Lung (tissue), 12 donors: ENCODE data around the gene RGP1. TPM values are rescaled to one million over a fixed set of nuclear protein-coding genes. Genes with fewer than 3 reads are reported as not detected.
A peak's percentile ranks its signal among the peaks of the same experiment; 100 is the strongest.

ENCODE experiments used
- ATAC-seq: fragments of 200-7000 bp; cut with Tn5 transposase; one replicate; pipeline ENCODE4 v1.9.1; 2020; ENCODE audit warnings: moderate number of reproducible peaks; ENCODE audit not compliant: insufficient read depth, low FRiP score
- DNase-seq, 3 donors: peaks; one replicate each; pipeline ENCODE4 v3.0.0-alpha.2; 2013 to 2017
- H3K27ac ChIP-seq, 2 donors: one replicate each; pipeline ENCODE4 v1.5.1; 2013; ENCODE audit warnings: mild to moderate bottlenecking in 2 of 2, moderate library complexity in 2 of 2, control low read depth in 1 of 2, inconsistent platforms in 1 of 2, low read depth in 1 of 2, low read length in 1 of 2
- H3K27me3 ChIP-seq, 3 donors: one replicate each; pipeline ENCODE4 v1.5.1; 2013; ENCODE audit warnings: low read length in 2 of 3; ENCODE audit not compliant: control insufficient read depth in 3 of 3, insufficient read depth in 3 of 3
- H3K36me3 ChIP-seq, 4 donors: one replicate each; pipeline ENCODE4 v1.5.1; 2013; ENCODE audit warnings: low read length in 4 of 4, mild to moderate bottlenecking in 1 of 4, moderate library complexity in 1 of 4; ENCODE audit not compliant: control insufficient read depth in 4 of 4, insufficient read depth in 4 of 4
- H3K4me1 ChIP-seq, 5 donors: one replicate each; pipeline ENCODE4 v1.5.1; 2013; ENCODE audit warnings: low read length in 5 of 5, mild to moderate bottlenecking in 2 of 5, moderate library complexity in 1 of 5; ENCODE audit not compliant: control insufficient read depth in 5 of 5, insufficient read depth in 5 of 5
- H3K4me3 ChIP-seq: one replicate; pipeline ENCODE4 v1.5.1; 2013; ENCODE audit warnings: mild to moderate bottlenecking, control low read depth, moderate library complexity
- H3K9ac ChIP-seq, 2 donors: one replicate each; pipeline ENCODE4 v1.5.1; 2013; ENCODE audit warnings: low read length in 2 of 2, control low read depth in 1 of 2; ENCODE audit not compliant: insufficient read depth in 1 of 2
- H3K9me3 ChIP-seq, 4 donors: one replicate each; pipeline ENCODE4 v1.5.1; 2013; ENCODE audit warnings: low read length in 3 of 4, mild to moderate bottlenecking in 1 of 4, moderate library complexity in 1 of 4; ENCODE audit not compliant: control insufficient read depth in 4 of 4, insufficient read depth in 3 of 4
- CTCF ChIP-seq: IDR thresholded peaks from 2 replicates; pipeline ENCODE4 v1.5.1; 2012; ENCODE audit warnings: mild to moderate bottlenecking; ENCODE audit errors: control extremely low read depth, extremely low read depth
- WGBS, 2 donors: extraction: QIAGEN DNeasy Blood & Tissue Kit; methylation state at CpG; one replicate each; pipeline ENCODE4 v1.1.7; 2013; 5-methylcytosine and 5-hydroxymethylcytosine counted together
- polyA plus RNA-seq, 2 donors: library from polyadenylated mRNA; stranded (reverse); fragments of 200-250 nt; gene quantifications; one replicate each; pipeline ENCODE4 v1.2.1, GENCODE V29; 2013
- total RNA-seq, 2 donors: library from RNA; depleted of rRNA in 1 of 2; stranded (reverse); fragments of >200 nt in 1 of 2; gene quantifications; one replicate each; pipeline ENCODE4 v1.2.1, GENCODE V29; 2014 to 2021
- donor health status: control.
- donor health status: control.
- donor health status: Bipolar disorder and iron deficiency.
- donor health status: healthy.
- donor health status: DM: yes; HTN: yes; CAD: no.

RGP1 gene
- total and polyA plus RNA-seq, 4 donors = 11.7 to 33.2 (median 12.9) TPM

- H3K36me3 ChIP-seq = peaks cover 10 to 42% (median 37%) of the 10 kb centered on the region in 4 donors
- H3K27me3 ChIP-seq = no peaks in the 10 kb centered on the region
- H3K9me3 ChIP-seq = no peaks in the 10 kb centered on the region
- no peak overlapping the region for H3K9ac ChIP-seq
- peaks cover 0 to 26% (median 13%) of the 10 kb centered on the region in 5 donors for H3K4me1 ChIP-seq
- H3K27ac ChIP-seq = no peak overlapping the region
- 90 to 95% methylated on average over 5 of the region's 5 CpGs for WGBS, 2 donors
- no peak for DNase-seq
- no peak for TF ChIP-seq CTCF
- no peak for ATAC-seq
- no peak overlapping the region for H3K4me3 ChIP-seq
Observed at GRCh38 chr9:35753466-35753865, 4.4 kb downstream of the RGP1 start.

GRCh38 chr9:35754264-35754663 is 5.2 kb downstream of the RGP1 start, which contains the start of gene MSMP:
Gene MSMP (minus strand): TSS chr9:35754276. CDS start chr9:35754129, 147 bp downstream.
- Histone ChIP-seq H3K4me3 (no peak within 1 kb of the TSS), H3K36me3 (peaks cover 10 to 42% (median 37%) of the 10 kb centered on the region in 4 donors), H3K27ac (peak within 1 kb of the TSS in 1 of 2 donors; percentile 51), H3K9ac (no peak within 1 kb of the TSS), H3K27me3 (no peaks in the 10 kb centered on the region), H3K4me1 (peaks cover 0 to 31% (median 13%) of the 10 kb centered on the region in 5 donors), H3K9me3 (no peaks in the 10 kb centered on the region)
- DNase-seq = no peak
- TF ChIP-seq CTCF = no peak
- WGBS, 2 donors = 48 to 55% methylated on average over 3 of the region's 3 CpGs
- no peak for ATAC-seq

GRCh38 chr9:35755071-35755470 is 6.0 kb downstream of the RGP1 start:
- TF ChIP-seq CTCF = no peak
- H3K9ac ChIP-seq = no peak overlapping the region
- 89 to 95% methylated on average over 4 of the region's 4 CpGs for WGBS, 2 donors
- no peaks in the 10 kb centered on the region for H3K9me3 ChIP-seq
- no peak overlapping the region for H3K27ac ChIP-seq
- no peak overlapping the region for H3K4me3 ChIP-seq
- H3K27me3 ChIP-seq = no peaks in the 10 kb centered on the region
- ATAC-seq (no peak), DNase-seq (no peak)
- peaks cover 10 to 42% (median 37%) of the 10 kb centered on the region in 4 donors for H3K36me3 ChIP-seq
- H3K4me1 ChIP-seq = peaks cover 0 to 26% (median 13%) of the 10 kb centered on the region in 5 donors
